Neural cell (in vitro differentiated cells): ENCODE data around the gene ERC2.

Experiments used
- CTCF ChIP-seq: fragments of 450-650 bp; IDR thresholded peaks from 2 replicates; pipeline ENCODE4 v1.5.1; 2014; ENCODE audit warnings: antibody characterized with exemption, mild to moderate bottlenecking, moderate library complexity; ENCODE audit not compliant: poor library complexity, severe bottlenecking
- EP300 ChIP-seq: fragments of 450-650 bp; conservative IDR thresholded peaks from 2 replicates; pipeline ENCODE4 v1.6.1; 2014; ENCODE audit warnings: antibody characterized with exemption, mild to moderate bottlenecking, moderate library complexity; ENCODE audit not compliant: poor library complexity, severe bottlenecking
- EZH2 ChIP-seq: fragments of 200-600, 300-800 bp; shearing (Covaris generic), sonication (generic); IDR thresholded peaks from 2 replicates; pipeline ENCODE4 v1.6.1; 2014; ENCODE audit warnings: antibody characterized with exemption, low read length, borderline replicate concordance, mild to moderate bottlenecking; ENCODE audit not compliant: insufficient read depth, poor library complexity, severe bottlenecking
- MXI1 ChIP-seq: fragments of 450-650 bp; conservative IDR thresholded peaks from 2 replicates; pipeline ENCODE4 v1.6.1; 2014; ENCODE audit warnings: antibody characterized with exemption, mild to moderate bottlenecking; ENCODE audit not compliant: poor library complexity, severe bottlenecking
- POLR2AphosphoS5 ChIP-seq: IDR thresholded peaks from 2 replicates; pipeline ENCODE4 v1.6.1; 2012
- RAD21 ChIP-seq: fragments of 450-650 bp; conservative IDR thresholded peaks from 2 replicates; pipeline ENCODE4 v1.6.1; 2014; ENCODE audit warnings: antibody characterized with exemption, mild to moderate bottlenecking, moderate library complexity
- SMC3 ChIP-seq: fragments of 450-650 bp; conservative IDR thresholded peaks from 2 replicates; pipeline ENCODE4 v1.6.1; 2014; ENCODE audit warnings: antibody characterized with exemption, mild to moderate bottlenecking, moderate library complexity; ENCODE audit not compliant: poor library complexity
- TAF1 ChIP-seq: IDR thresholded peaks from 2 replicates; pipeline ENCODE4 v1.6.1; 2012; ENCODE audit warnings: low read depth
- TF ChIP-seq, protein P1 (sequence below): IDR thresholded peaks from 2 replicates; pipeline ENCODE4 v1.6.1; 2012; ENCODE audit warnings: borderline replicate concordance

GRCh38 chr3:55565521-55565920 is 902.7 kb downstream of the ERC2 start:
- no peak for TF ChIP-seq CTCF
- TF ChIP-seq EZH2: no peak
- TF ChIP-seq MXI1: no peak
- TF ChIP-seq SMC3: no peak
- TF ChIP-seq, protein P1, sequence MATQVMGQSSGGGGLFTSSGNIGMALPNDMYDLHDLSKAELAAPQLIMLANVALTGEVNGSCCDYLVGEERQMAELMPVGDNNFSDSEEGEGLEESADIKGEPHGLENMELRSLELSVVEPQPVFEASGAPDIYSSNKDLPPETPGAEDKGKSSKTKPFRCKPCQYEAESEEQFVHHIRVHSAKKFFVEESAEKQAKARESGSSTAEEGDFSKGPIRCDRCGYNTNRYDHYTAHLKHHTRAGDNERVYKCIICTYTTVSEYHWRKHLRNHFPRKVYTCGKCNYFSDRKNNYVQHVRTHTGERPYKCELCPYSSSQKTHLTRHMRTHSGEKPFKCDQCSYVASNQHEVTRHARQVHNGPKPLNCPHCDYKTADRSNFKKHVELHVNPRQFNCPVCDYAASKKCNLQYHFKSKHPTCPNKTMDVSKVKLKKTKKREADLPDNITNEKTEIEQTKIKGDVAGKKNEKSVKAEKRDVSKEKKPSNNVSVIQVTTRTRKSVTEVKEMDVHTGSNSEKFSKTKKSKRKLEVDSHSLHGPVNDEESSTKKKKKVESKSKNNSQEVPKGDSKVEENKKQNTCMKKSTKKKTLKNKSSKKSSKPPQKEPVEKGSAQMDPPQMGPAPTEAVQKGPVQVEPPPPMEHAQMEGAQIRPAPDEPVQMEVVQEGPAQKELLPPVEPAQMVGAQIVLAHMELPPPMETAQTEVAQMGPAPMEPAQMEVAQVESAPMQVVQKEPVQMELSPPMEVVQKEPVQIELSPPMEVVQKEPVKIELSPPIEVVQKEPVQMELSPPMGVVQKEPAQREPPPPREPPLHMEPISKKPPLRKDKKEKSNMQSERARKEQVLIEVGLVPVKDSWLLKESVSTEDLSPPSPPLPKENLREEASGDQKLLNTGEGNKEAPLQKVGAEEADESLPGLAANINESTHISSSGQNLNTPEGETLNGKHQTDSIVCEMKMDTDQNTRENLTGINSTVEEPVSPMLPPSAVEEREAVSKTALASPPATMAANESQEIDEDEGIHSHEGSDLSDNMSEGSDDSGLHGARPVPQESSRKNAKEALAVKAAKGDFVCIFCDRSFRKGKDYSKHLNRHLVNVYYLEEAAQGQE: no peak
- TF ChIP-seq POLR2AphosphoS5: no peak
- TF ChIP-seq TAF1: no peak
- TF ChIP-seq EP300: no peak
- no peak for TF ChIP-seq RAD21
